B cell (primary cell): ENCODE results near the gene PCDHGC4. TPM values are rescaled to one million over a fixed set of nuclear protein-coding genes. Genes with fewer than 3 reads are reported as not detected.
A peak's percentile ranks its signal among the peaks of the same experiment; 100 is the strongest.

Experiments used
- ATAC-seq: fragments of 200-7000 bp; cut with Tn5 transposase; one replicate; pipeline ENCODE4 v1.10.0; 2021; ENCODE audit warnings: low read depth, mild to moderate bottlenecking, moderate number of reproducible peaks, moderate library complexity
- CTCF ChIA-PET: fragments of 350-600 bp; sonication (Branson Sonifier 250); formaldehyde crosslinking; loops from one replicate; lab custom pipeline; 2021; ENCODE audit warnings: antibody characterized with exemption, inconsistent platforms; lab: Charles Lee
- POLR2A ChIA-PET: fragments of 350-600 bp; sonication (Branson Sonifier 250); formaldehyde crosslinking; loops from one replicate; lab custom pipeline; 2021; ENCODE audit warnings: antibody characterized with exemption; lab: Charles Lee
- DNase-seq: peaks from one replicate; pipeline ENCODE4 v3.0.0; 2013
- H2AFZ ChIP-seq: 2 replicates; pipeline ENCODE4 v1.6.1; 2012; ENCODE audit warnings: mild to moderate bottlenecking, low read depth, low read length; ENCODE audit not compliant: insufficient read depth, poor library complexity, severe bottlenecking
- H3K27ac ChIP-seq, 2 donors: 1 replicate in 1 of 2; 2 replicates in 1 of 2; pipeline ENCODE4 v1.5.1; 2012 to 2013; ENCODE audit warnings: low read length in 2 of 2, mild to moderate bottlenecking in 2 of 2, moderate library complexity in 1 of 2
- H3K27me3 ChIP-seq, 4 experiments: fragments of 200-600 bp in 1 of 4; sonication (generic) in 1 of 4; replicated peaks in 1 of 4; 1 replicate in 2 of 4; 2 replicates in 2 of 4; pipeline versions ENCODE4 v1.6.1 to v1.7.0; 2013 to 2016; ENCODE audit warnings: low read length in 3 of 4, mild to moderate bottlenecking in 2 of 4, mixed read lengths in 1 of 4, moderate library complexity in 1 of 4; ENCODE audit not compliant: insufficient read depth in 4 of 4, control insufficient read depth in 3 of 4; ENCODE audit errors: control extremely low read depth in 1 of 4
- H3K36me3 ChIP-seq, 2 experiments: replicated peaks in 1 of 2; 1 replicate in 1 of 2; 2 replicates in 1 of 2; pipeline versions ENCODE4 v1.6.1 to v1.7.1; 2013; ENCODE audit warnings: low read length in 1 of 2; ENCODE audit not compliant: insufficient read depth in 2 of 2, control insufficient read depth in 1 of 2; ENCODE audit errors: control extremely low read depth in 1 of 2, extremely low read depth in 1 of 2
- H3K4me1 ChIP-seq, 2 donors: fragments of 200-600 bp in 1 of 2; sonication (generic) in 1 of 2; 1 replicate in 1 of 2; 2 replicates in 1 of 2; pipeline versions ENCODE4 v1.5.1 to v1.6.1; 2013 to 2017; ENCODE audit warnings: low read length in 2 of 2; ENCODE audit not compliant: control insufficient read depth in 2 of 2, insufficient read depth in 2 of 2
- H3K4me2 ChIP-seq: replicated peaks from 2 replicates; pipeline ENCODE3; 2012; ENCODE audit warnings: mild to moderate bottlenecking, low read depth, low read length; ENCODE audit not compliant: poor library complexity, severe bottlenecking
- H3K4me3 ChIP-seq, 5 experiments: fragments of 200-600 bp in 1 of 5; sonication (generic) in 1 of 5; 1 replicate in 3 of 5; 2 replicates in 2 of 5; pipeline versions ENCODE4 v1.5.1 to v1.7.0; 2011 to 2016; ENCODE audit warnings: low read length in 4 of 5, mild to moderate bottlenecking in 4 of 5, low read depth in 2 of 5, control low read depth in 1 of 5, moderate library complexity in 1 of 5; ENCODE audit not compliant: insufficient read depth in 1 of 5; ENCODE audit errors: control extremely low read depth in 1 of 5, extremely low read depth in 1 of 5
- H3K79me2 ChIP-seq: fragments of 200-600 bp; sonication (generic); one replicate; pipeline ENCODE4 v1.6.0; 2016; ENCODE audit warnings: low read length; ENCODE audit not compliant: control insufficient read depth, insufficient read depth
- H3K9ac ChIP-seq: fragments of 200-600 bp; sonication (generic); 2 replicates; pipeline ENCODE4 v1.6.1; 2017; ENCODE audit warnings: mild to moderate bottlenecking, low read length, moderate library complexity
- H3K9me3 ChIP-seq, 3 donors: one replicate each; pipeline versions ENCODE4 v1.6.1 to v1.7.1; 2013; ENCODE audit warnings: low read length in 2 of 3; ENCODE audit not compliant: control insufficient read depth in 2 of 3, insufficient read depth in 1 of 3; ENCODE audit errors: control extremely low read depth in 1 of 3
- H4K20me1 ChIP-seq: 2 replicates; pipeline ENCODE4 v1.6.0; 2012; ENCODE audit warnings: mild to moderate bottlenecking, low read length; ENCODE audit not compliant: insufficient read depth, control insufficient read depth, poor library complexity, severe bottlenecking
- H3K27ac Mint-ChIP-seq: one replicate; pipeline ENCODE4 v1.8.0; 2021; ENCODE audit warnings: mixed read lengths
- H3K27me3 Mint-ChIP-seq: one replicate; pipeline ENCODE4 v1.8.0; 2021; ENCODE audit warnings: mixed read lengths
- H3K4me1 Mint-ChIP-seq: one replicate; pipeline ENCODE4 v1.8.0; 2021; ENCODE audit warnings: mixed read lengths
- H3K4me3 Mint-ChIP-seq: one replicate; pipeline ENCODE4 v1.8.0; 2021; ENCODE audit warnings: mixed read lengths
- H3K9me3 Mint-ChIP-seq: one replicate; pipeline ENCODE4 v1.8.0; 2022; ENCODE audit warnings: mixed read lengths; ENCODE audit not compliant: insufficient read depth
- EZH2 ChIP-seq: IDR thresholded peaks from 2 replicates; pipeline ENCODE4 v1.6.1; 2012; ENCODE audit warnings: borderline replicate concordance, low read depth, mild to moderate bottlenecking, moderate library complexity, low read length; ENCODE audit not compliant: insufficient read depth, poor library complexity, severe bottlenecking
- WGBS: methylation state at CpG from one replicate; pipeline ENCODE4 v1.1.5; 2013; ENCODE audit warnings: missing lambda C conversion rate; ENCODE audit not compliant: insufficient coverage; 5-methylcytosine and 5-hydroxymethylcytosine counted together
- intact Hi-C: fragments of 100-400 bp; cut with micrococcal nuclease; formaldehyde crosslinking; loops from one replicate; pipeline ENCODE4 v1.10.0; 2022
- polyA plus RNA-seq: library from polyadenylated mRNA; depleted of rRNA; stranded (reverse); fragments of >200 nt; gene quantifications from 2 replicates; pipeline ENCODE4 v1.2.3, GENCODE V29; 2012
- total RNA-seq, 2 donors: library from RNA; stranded (reverse); fragments of 120-200 nt in 1 of 2; gene quantifications; 1 replicate in 1 of 2; 2 replicates in 1 of 2; pipeline versions ENCODE4 v1.2.3 to v1.2.4, GENCODE V29; 2013 to 2022
- TF ChIP-seq, protein P1 (sequence below): fragments of 200-600 bp; IDR thresholded peaks from one replicate; pipeline ENCODE4 v1.8.0; 2022; ENCODE audit warnings: antibody characterized with exemption, mild to moderate bottlenecking

PCDHGC4 gene
- total and polyA plus RNA-seq, 2 donors (not counting 1 experiment from before 2014, with no cell fraction given): 0.09 to 0.42 TPM

DNA sequence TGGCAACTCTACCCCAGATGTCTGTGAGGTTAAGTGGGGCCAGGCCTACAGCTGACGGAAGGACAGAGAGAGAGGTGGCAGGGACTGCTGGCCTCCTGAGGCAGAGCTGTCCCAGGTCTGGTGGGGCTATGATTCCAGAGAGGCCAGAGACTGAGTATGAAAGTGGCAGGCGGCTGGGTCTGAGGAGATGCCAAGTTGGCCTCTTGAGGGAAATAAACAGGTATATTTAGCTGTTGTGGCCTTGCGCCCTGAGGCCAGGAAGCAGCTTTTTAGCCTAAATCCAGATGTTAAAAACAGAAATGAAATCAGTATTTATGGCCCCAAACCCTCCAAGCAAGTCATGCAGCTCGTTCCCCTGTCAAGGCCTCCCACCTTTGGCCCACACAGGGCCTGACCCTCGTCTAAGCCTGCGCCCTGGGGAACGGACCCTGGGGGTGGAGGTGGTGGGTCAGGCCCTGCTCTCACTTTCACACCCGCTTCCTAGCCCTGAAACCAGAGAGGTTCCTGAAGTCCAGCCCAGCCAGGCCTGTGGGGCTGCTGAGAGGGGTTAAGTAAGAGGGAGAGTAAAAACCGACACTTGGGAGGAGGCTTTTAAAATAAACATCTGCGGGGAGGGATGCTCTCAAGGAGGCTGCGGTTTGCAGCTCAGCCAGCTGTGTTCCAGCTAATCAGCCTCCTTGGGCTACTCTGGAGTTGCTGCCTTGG, 22.7 kb downstream of the PCDHGC4 start:
- Histone ChIP-seq H2AFZ (peak overlapping the region; percentile 49), H3K4me3 (no peak overlapping the region), H3K9ac (no peak overlapping the region), H3K4me1 (peaks cover 40 to 61% of the 10 kb centered on the region in 2 donors), H4K20me1 (no peaks in the 10 kb centered on the region), H3K79me2 (no peaks in the 10 kb centered on the region), H3K27me3 (no peaks in the 10 kb centered on the region), H3K27ac (peak overlapping the region; percentile 36 to 51), H3K9me3 (peaks cover 0 to 12% (median 0%) of the 10 kb centered on the region in 3 donors), H3K4me2 (peak overlapping the region; percentile 48), H3K36me3 (no peaks in the 10 kb centered on the region)
- intact Hi-C loops: no loop called here
- TF ChIP-seq EZH2: no peak
- TF ChIP-seq, protein P1, sequence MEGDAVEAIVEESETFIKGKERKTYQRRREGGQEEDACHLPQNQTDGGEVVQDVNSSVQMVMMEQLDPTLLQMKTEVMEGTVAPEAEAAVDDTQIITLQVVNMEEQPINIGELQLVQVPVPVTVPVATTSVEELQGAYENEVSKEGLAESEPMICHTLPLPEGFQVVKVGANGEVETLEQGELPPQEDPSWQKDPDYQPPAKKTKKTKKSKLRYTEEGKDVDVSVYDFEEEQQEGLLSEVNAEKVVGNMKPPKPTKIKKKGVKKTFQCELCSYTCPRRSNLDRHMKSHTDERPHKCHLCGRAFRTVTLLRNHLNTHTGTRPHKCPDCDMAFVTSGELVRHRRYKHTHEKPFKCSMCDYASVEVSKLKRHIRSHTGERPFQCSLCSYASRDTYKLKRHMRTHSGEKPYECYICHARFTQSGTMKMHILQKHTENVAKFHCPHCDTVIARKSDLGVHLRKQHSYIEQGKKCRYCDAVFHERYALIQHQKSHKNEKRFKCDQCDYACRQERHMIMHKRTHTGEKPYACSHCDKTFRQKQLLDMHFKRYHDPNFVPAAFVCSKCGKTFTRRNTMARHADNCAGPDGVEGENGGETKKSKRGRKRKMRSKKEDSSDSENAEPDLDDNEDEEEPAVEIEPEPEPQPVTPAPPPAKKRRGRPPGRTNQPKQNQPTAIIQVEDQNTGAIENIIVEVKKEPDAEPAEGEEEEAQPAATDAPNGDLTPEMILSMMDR: no peak
- H3K9me3 Mint-ChIP-seq: peaks cover 3% of the 10 kb centered on the region
- ATAC-seq (no peak), DNase-seq (peak; percentile 25)
- H3K4me1 Mint-ChIP-seq: peaks cover 64% of the 10 kb centered on the region
- ChIA-PET POLR2A (interaction anchor here (0.6 to 1.4 kb wide), 2 partner anchors 15 to 755 kb away, joined by 3 to 6 read pairs; no protein-coding TSS in a partner anchor), CTCF (interaction anchor here (1.0 to 12.8 kb wide), 9 partner anchors 17 to 187 kb away, joined by 3 to 176 read pairs (median 3); partner anchors contain the start of genes PCDHGA10, PCDHGA11, PCDHGA12 and PCDHGC3)
- peak overlapping the region; percentile 73 for H3K27ac Mint-ChIP-seq
- H3K27me3 Mint-ChIP-seq: no peaks in the 10 kb centered on the region
- H3K4me3 Mint-ChIP-seq: peak overlapping the region; percentile 59
- 18% methylated on average over 6 of the region's 11 CpGs for WGBS

DNA sequence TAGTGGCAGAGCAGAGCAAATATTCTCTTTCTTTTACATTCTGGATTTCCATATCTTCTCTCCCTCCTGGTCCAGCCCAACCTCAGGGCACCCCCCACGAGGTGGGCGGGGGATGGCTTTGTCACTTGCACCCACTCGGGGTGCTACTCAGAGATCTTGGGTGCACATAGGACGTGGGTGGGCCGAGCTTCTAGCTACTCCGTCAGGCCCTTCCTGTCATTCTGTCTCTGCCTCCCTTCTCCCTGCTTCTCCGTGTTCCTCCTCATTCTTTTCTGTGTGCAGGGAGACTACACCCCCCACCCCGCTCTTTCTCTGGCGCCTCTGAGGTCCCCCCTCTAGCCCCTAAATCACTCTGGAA, 23.6 kb downstream of the PCDHGC4 start:
- WGBS: 37% methylated on average over 7 of the region's 9 CpGs
- ATAC-seq: no peak
- intact Hi-C loops: no loop called here
- Mint-ChIP-seq H3K27me3 (no peaks in the 10 kb centered on the region), H3K9me3 (peaks cover 3% of the 10 kb centered on the region), H3K4me3 (peak overlapping the region; percentile 59), H3K4me1 (peaks cover 70% of the 10 kb centered on the region), H3K27ac (peak overlapping the region; percentile 8)
- peak overlapping the region; percentile 10 to 29 for H3K27ac ChIP-seq
- H3K27me3 ChIP-seq: no peaks in the 10 kb centered on the region
- H3K4me2 ChIP-seq: peak overlapping the region; percentile 48
- H4K20me1 ChIP-seq: no peaks in the 10 kb centered on the region
- no peaks in the 10 kb centered on the region for H3K79me2 ChIP-seq
- H2AFZ ChIP-seq: peak overlapping the region; percentile 9
- H3K4me1 ChIP-seq: peaks cover 47 to 69% of the 10 kb centered on the region in 2 donors
- no peaks in the 10 kb centered on the region for H3K36me3 ChIP-seq
- no peak overlapping the region for H3K9ac ChIP-seq
- DNase-seq: no peak
- no peak overlapping the region for H3K4me3 ChIP-seq
- POLR2A ChIA-PET: no interaction called here
- peaks cover 0 to 13% (median 0%) of the 10 kb centered on the region in 3 donors for H3K9me3 ChIP-seq
- TF ChIP-seq, protein P1: no peak
- no peak for TF ChIP-seq EZH2
- CTCF ChIA-PET: interaction anchor here (0.7 to 12.8 kb wide), 8 partner anchors 16 to 188 kb away, joined by 3 to 176 read pairs (median 4); partner anchors contain the start of genes PCDHGA10, PCDHGA12, PCDHGC3 and PCDHGC4
